PC-9 (cell line): ENCODE data around the gene ITK. TPM values are rescaled to one million over a fixed set of nuclear protein-coding genes. Genes with fewer than 3 reads are reported as not detected.

Source experiments
- BruUV-seq: library from RNA; stranded (reverse); fragments of 400-500 nt; replicated peaks from 2 replicates; lab custom pipeline; 2021; lab: Mats Ljungman, UMichigan
- CTCF ChIA-PET: fragments of 300-600 bp; sonication (Branson Sonifier 250); formaldehyde crosslinking; loops from one replicate; lab custom pipeline; 2022; ENCODE audit warnings: antibody characterized with exemption; lab: Charles Lee
- POLR2A ChIA-PET: fragments of 300-600 bp; sonication (Branson Sonifier 250); formaldehyde crosslinking; loops from one replicate; lab custom pipeline; 2022; ENCODE audit warnings: antibody characterized with exemption; ENCODE audit not compliant: unreplicated experiment; lab: Charles Lee
- DNase-seq, 2 experiments: peaks; one replicate each; pipeline versions ENCODE4 v3.0.0 to v3.0.0-alpha.2; 2015 to 2022; ENCODE audit warnings: mixed read lengths in 1 of 2
- H2AFZ ChIP-seq: fragments of 200-600 bp; sonication (generic); 2 replicates; pipeline ENCODE4 v1.8.1; 2017; ENCODE audit warnings: antibody characterized with exemption
- H3F3A ChIP-seq: fragments of 200-600 bp; sonication (generic); 2 replicates; pipeline ENCODE4 v1.8.1; 2017; ENCODE audit warnings: antibody characterized with exemption, mild to moderate bottlenecking, low read depth; ENCODE audit not compliant: insufficient read depth
- H3K27ac ChIP-seq: fragments of 200-600 bp; sonication (generic); 2 replicates; pipeline ENCODE4 v1.6.1; 2016; ENCODE audit warnings: mixed run types
- H3K27me3 ChIP-seq: fragments of 200-600 bp; sonication (generic); 2 replicates; pipeline ENCODE4 v1.6.1; 2016; ENCODE audit warnings: low read depth, mixed run types; ENCODE audit not compliant: insufficient read depth
- H3K36me3 ChIP-seq: fragments of 200-600 bp; sonication (generic); 2 replicates; pipeline ENCODE4 v1.6.1; 2016; ENCODE audit warnings: low read depth, mixed run types
- H3K4me1 ChIP-seq: fragments of 200-600 bp; sonication (generic); replicated peaks from 2 replicates; pipeline ENCODE4 v1.6.1; 2016; ENCODE audit warnings: mixed run types; ENCODE audit not compliant: insufficient read depth
- H3K4me2 ChIP-seq: fragments of 200-600 bp; sonication (generic); 2 replicates; pipeline ENCODE4 v1.6.1; 2017; ENCODE audit warnings: mixed run types
- H3K4me3 ChIP-seq: fragments of 200-600 bp; sonication (generic); 2 replicates; pipeline ENCODE4 v1.6.1; 2016; ENCODE audit warnings: mixed run types
- H3K79me2 ChIP-seq: fragments of 200-600 bp; sonication (generic); 2 replicates; pipeline ENCODE4 v1.6.1; 2017; ENCODE audit warnings: low read depth, mixed run types
- H3K9me2 ChIP-seq: fragments of 200-600 bp; sonication (generic); 2 replicates; pipeline ENCODE4 v1.8.1; 2017; ENCODE audit warnings: mild to moderate bottlenecking; ENCODE audit not compliant: insufficient read depth
- H3K9me3 ChIP-seq: fragments of 200-600 bp; sonication (generic); 2 replicates; pipeline ENCODE4 v1.8.1; 2016; ENCODE audit warnings: low read depth; ENCODE audit not compliant: insufficient read depth
- H4K20me1 ChIP-seq: fragments of 200-600 bp; sonication (generic); 2 replicates; pipeline ENCODE4 v1.8.1; 2017; ENCODE audit not compliant: insufficient read depth
- EZH2 ChIP-seq: fragments of 200-600 bp; sonication (generic); IDR thresholded peaks from 2 replicates; pipeline ENCODE4 v1.8.0; 2017; ENCODE audit warnings: antibody characterized with exemption, low read depth
- intact Hi-C: fragments of 100-400 bp; cut with micrococcal nuclease; formaldehyde crosslinking; loops from one replicate; pipeline ENCODE4 v1.10.0; 2022; ENCODE audit not compliant: unreplicated experiment
- total RNA-seq: library from RNA; stranded (reverse); gene quantifications from 2 replicates; pipeline ENCODE4 v1.2.3, GENCODE V29; 2021
- TF ChIP-seq, protein P1 (sequence below): fragments of 200-600 bp; sonication (generic); conservative IDR thresholded peaks from 2 replicates; pipeline ENCODE4 v1.6.1; 2017; ENCODE audit warnings: mixed run types, antibody characterized with exemption, mild to moderate bottlenecking, moderate library complexity

The ITK gene
- total RNA-seq, 1 experiment from 2014 or later = not detected

DNA sequence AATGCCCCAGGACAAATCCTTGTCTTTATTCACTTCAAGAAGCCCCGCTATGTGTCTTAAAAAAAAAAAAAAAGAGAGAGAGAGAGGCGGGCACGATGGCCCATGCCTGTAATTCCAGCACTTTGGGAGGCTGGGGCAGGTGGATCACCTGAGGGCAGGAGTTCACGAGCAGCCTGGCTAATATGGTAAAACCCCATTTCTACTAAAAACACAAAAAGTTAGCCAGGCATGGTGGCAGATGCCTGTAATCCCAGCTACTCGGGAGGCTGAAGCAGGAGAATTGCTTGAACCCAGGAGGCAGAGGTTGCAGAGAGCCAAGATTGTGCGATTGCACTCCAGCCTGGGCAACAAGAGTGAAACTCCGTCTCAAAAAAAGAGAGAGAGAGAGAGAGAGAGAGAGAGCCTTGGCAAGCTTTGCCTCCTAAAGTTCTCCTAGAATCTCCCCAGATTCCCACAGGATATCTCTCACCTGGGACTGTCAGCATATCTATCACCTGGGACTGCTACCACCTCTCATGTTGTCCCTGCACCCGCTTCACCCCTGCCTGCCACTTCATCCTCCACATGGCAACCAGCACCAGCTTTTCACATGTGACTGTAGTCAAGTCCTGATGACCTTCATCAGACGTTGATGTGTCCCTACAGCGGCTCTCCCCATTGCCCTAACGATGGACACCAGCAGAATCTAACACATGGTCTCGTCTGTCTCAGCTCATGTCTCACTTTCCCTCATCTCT, 5.8 kb downstream of the ITK start:
- TF ChIP-seq, protein P1, sequence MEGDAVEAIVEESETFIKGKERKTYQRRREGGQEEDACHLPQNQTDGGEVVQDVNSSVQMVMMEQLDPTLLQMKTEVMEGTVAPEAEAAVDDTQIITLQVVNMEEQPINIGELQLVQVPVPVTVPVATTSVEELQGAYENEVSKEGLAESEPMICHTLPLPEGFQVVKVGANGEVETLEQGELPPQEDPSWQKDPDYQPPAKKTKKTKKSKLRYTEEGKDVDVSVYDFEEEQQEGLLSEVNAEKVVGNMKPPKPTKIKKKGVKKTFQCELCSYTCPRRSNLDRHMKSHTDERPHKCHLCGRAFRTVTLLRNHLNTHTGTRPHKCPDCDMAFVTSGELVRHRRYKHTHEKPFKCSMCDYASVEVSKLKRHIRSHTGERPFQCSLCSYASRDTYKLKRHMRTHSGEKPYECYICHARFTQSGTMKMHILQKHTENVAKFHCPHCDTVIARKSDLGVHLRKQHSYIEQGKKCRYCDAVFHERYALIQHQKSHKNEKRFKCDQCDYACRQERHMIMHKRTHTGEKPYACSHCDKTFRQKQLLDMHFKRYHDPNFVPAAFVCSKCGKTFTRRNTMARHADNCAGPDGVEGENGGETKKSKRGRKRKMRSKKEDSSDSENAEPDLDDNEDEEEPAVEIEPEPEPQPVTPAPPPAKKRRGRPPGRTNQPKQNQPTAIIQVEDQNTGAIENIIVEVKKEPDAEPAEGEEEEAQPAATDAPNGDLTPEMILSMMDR = no peak
- TF ChIP-seq EZH2 = no peak

DNA sequence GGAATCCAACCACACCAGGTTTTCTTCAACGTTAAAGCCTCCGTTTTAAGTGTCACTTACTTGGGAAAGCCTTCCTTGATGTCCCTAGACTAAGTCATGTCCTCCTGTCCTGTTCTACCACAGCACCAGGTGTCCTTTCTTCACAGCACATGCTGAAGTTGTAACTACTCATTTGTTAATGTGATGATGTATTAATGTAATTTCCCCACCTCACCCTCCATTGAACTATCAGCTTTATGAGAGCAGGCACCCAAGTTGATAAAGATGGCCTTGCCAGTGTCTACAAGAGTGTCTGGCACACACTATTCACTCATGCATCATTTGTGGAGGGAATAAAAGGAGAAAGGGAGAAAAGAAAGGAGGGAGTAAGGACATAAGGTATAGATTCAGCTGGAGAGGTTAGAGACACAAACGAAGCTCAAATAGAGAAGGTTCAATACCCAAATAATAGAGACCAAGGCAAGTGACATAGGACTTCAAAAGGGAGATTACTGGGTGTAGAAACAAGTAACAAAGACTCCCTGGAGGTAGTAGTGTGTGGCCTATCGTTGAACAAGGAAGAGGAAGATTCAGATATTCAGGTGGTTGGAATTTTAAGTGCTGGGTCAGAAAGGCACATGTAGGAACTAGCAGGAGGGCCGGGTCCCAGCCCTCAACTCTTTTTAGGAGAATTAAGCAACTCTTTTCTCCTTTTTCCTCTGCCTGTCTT, 6.6 kb downstream of the ITK start:
- CTCF ChIA-PET = no interaction called here
- no peak for DNase-seq
- intact Hi-C loops = no loop called here

More for the DNA sequence above, 5.8 kb downstream of the ITK start:
- no peaks in the 10 kb centered on the region for H3K79me2 ChIP-seq
- BruUV-seq = no TSS peak
- ChIA-PET CTCF (no interaction called here), POLR2A (no interaction called here)
- no peak overlapping the region for H2AFZ ChIP-seq
- H3F3A ChIP-seq = no peaks in the 10 kb centered on the region
- H3K36me3 ChIP-seq = no peaks in the 10 kb centered on the region
- intact Hi-C loops = no loop called here
- H3K4me1 ChIP-seq = no peaks in the 10 kb centered on the region
- no peaks in the 10 kb centered on the region for H3K9me2 ChIP-seq
- no peak overlapping the region for H3K4me3 ChIP-seq
- no peak for DNase-seq
- no peaks in the 10 kb centered on the region for H4K20me1 ChIP-seq
- no peak overlapping the region for H3K4me2 ChIP-seq
- no peak overlapping the region for H3K27ac ChIP-seq
- no peaks in the 10 kb centered on the region for H3K9me3 ChIP-seq
- H3K27me3 ChIP-seq = peaks cover 55% of the 10 kb centered on the region

DNA sequence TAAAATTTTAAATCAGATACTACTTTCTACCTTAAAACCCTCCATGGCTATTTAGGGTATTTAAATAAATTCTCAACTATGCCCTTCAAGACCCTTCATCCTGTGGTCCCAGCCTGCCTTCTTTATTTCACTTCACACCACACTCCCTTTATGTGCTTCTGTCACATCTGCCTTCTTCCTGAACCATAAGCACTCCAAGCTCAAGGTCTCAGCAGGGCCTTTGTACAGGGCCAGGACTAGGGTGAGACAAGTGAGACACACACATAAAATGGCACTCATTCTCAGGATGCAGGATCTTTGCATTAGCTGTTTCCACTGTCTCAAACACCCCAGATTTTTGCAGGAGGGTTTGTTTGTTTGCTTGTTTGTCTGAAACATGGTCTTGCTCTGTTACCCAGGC, 7.6 kb downstream of the ITK start:
- TF ChIP-seq, protein P1 = no peak
- TF ChIP-seq EZH2 = no peak
- Histone ChIP-seq H3K27me3 (peaks cover 66% of the 10 kb centered on the region), H3K79me2 (no peaks in the 10 kb centered on the region), H3K27ac (no peak overlapping the region), H4K20me1 (no peaks in the 10 kb centered on the region), H3F3A (no peaks in the 10 kb centered on the region), H3K36me3 (no peaks in the 10 kb centered on the region), H2AFZ (no peak overlapping the region), H3K9me3 (no peaks in the 10 kb centered on the region), H3K4me1 (no peaks in the 10 kb centered on the region), H3K9me2 (no peaks in the 10 kb centered on the region), H3K4me2 (no peak overlapping the region), H3K4me3 (no peak overlapping the region)
- DNase-seq = no peak
- BruUV-seq = no TSS peak
- intact Hi-C loops = no loop called here
- ChIA-PET POLR2A (no interaction called here), CTCF (no interaction called here)

More for the DNA sequence above, 6.6 kb downstream of the ITK start:
- no peaks in the 10 kb centered on the region for H3F3A ChIP-seq
- no peaks in the 10 kb centered on the region for H3K4me1 ChIP-seq
- no peaks in the 10 kb centered on the region for H4K20me1 ChIP-seq
- peaks cover 61% of the 10 kb centered on the region for H3K27me3 ChIP-seq
- no peak overlapping the region for H3K27ac ChIP-seq
- H3K4me3 ChIP-seq = no peak overlapping the region
- no peaks in the 10 kb centered on the region for H3K36me3 ChIP-seq
- no peaks in the 10 kb centered on the region for H3K79me2 ChIP-seq
- no TSS peak for BruUV-seq
- no peaks in the 10 kb centered on the region for H3K9me3 ChIP-seq
- POLR2A ChIA-PET = no interaction called here
- TF ChIP-seq EZH2 = no peak
- TF ChIP-seq, protein P1 = no peak
- H2AFZ ChIP-seq = no peak overlapping the region
- no peaks in the 10 kb centered on the region for H3K9me2 ChIP-seq
- H3K4me2 ChIP-seq = no peak overlapping the region
